ENCODE measurements around the gene TRPV3. TPM values are rescaled to one million over a fixed set of nuclear protein-coding genes. Genes with fewer than 3 reads are reported as not detected.

TRPV3 gene
- total RNA-seq, 1 donor from 2014 or later: 0.16 TPM

DNA sequence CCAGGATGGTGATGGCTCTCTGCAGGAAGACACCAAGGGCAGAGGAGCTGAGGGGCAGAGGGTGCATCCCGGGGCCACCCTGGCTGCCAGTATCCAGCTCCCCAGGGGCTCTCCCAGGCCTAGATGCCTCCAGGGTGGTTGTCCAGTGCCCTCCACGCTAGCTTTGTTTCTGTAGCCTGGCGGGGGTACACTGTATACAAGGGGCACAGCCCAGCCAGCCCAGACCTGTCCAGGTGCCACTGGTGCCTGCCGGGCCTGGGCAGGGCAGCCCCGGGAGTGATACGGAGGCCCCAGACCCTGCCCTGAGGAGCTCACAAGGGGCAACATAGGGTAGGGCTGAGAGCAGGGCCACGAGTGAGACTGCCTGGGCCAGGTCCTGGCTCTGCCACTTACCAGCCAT, 14.6 kb upstream of the TRPV3 start:
- TF ChIP-seq EZH2 (IDR thresholded peaks at IDR 0.05; ENCODE audit: insufficient read depth, low read length): no peak
- TF ChIP-seq CTCF (IDR thresholded peaks at IDR 0.05; ENCODE audit: insufficient read depth, low read depth, low read length): no peak
- Histone ChIP-seq H3K4me3 (ENCODE audit: insufficient read depth, low read depth, low read length) (no peak overlapping the region), H3K27ac (ENCODE audit: low read depth, low read length) (no peak overlapping the region), H3K36me3 (ENCODE audit: insufficient read depth, low read length) (no peaks in the 10 kb centered on the region), H3K4me1 (ENCODE audit: insufficient read depth, low read length) (peaks cover 4% of the 10 kb centered on the region), H3K4me2 (ENCODE audit: low read length) (no peak overlapping the region), H3K27me3 (ENCODE audit: insufficient read depth, low read length) (no peaks in the 10 kb centered on the region), H4K20me1 (ENCODE audit: insufficient read depth, low read length) (no peaks in the 10 kb centered on the region), H3K9ac (ENCODE audit: low read length) (no peak overlapping the region), H3K79me2 (ENCODE audit: insufficient read depth, low read length) (no peaks in the 10 kb centered on the region), H3K9me3 (ENCODE audit: insufficient read depth, low read depth, low read length) (no peaks in the 10 kb centered on the region), H2AFZ (ENCODE audit: low read depth, low read length) (no peak overlapping the region)
- Mint-ChIP-seq H3K27me3 (ENCODE audit: low read depth, unreplicated experiment) (no peaks in the 10 kb centered on the region), H3K9me3 (ENCODE audit: unreplicated experiment) (no peaks in the 10 kb centered on the region), H3K4me1 (ENCODE audit: low read depth, unreplicated experiment) (no peaks in the 10 kb centered on the region), H3K4me3 (ENCODE audit: unreplicated experiment) (no peak overlapping the region), H3K36me3 (ENCODE audit: low read depth, unreplicated experiment) (peaks cover 9% of the 10 kb centered on the region), H3K27ac (ENCODE audit: unreplicated experiment) (no peak overlapping the region)
- FAIRE-seq (no peak), DNase-seq (ENCODE audit: low read depth) (no peak)

GRCh38 chr17:3571043-3571900, 13.7 kb upstream of the TRPV3 start:
- no peak for DNase-seq (ENCODE audit: low read depth)
- no peak for TF ChIP-seq EZH2 (IDR thresholded peaks at IDR 0.05; ENCODE audit: insufficient read depth, low read length)
- Histone ChIP-seq H3K27ac (ENCODE audit: low read depth, low read length) (no peak overlapping the region), H3K36me3 (ENCODE audit: insufficient read depth, low read length) (no peaks in the 10 kb centered on the region), H3K9me3 (ENCODE audit: insufficient read depth, low read depth, low read length) (no peaks in the 10 kb centered on the region), H4K20me1 (ENCODE audit: insufficient read depth, low read length) (no peaks in the 10 kb centered on the region), H3K9ac (ENCODE audit: low read length) (no peak overlapping the region), H2AFZ (ENCODE audit: low read depth, low read length) (no peak overlapping the region), H3K79me2 (ENCODE audit: insufficient read depth, low read length) (no peaks in the 10 kb centered on the region), H3K4me2 (ENCODE audit: low read length) (no peak overlapping the region), H3K4me1 (ENCODE audit: insufficient read depth, low read length) (peaks cover 4% of the 10 kb centered on the region), H3K27me3 (ENCODE audit: insufficient read depth, low read length) (no peaks in the 10 kb centered on the region), H3K4me3 (ENCODE audit: insufficient read depth, low read depth, low read length) (no peak overlapping the region)
- Mint-ChIP-seq H3K4me1 (ENCODE audit: low read depth, unreplicated experiment) (no peaks in the 10 kb centered on the region), H3K27ac (ENCODE audit: unreplicated experiment) (no peak overlapping the region), H3K27me3 (ENCODE audit: low read depth, unreplicated experiment) (no peaks in the 10 kb centered on the region), H3K9me3 (ENCODE audit: unreplicated experiment) (no peaks in the 10 kb centered on the region), H3K36me3 (ENCODE audit: low read depth, unreplicated experiment) (peaks cover 11% of the 10 kb centered on the region), H3K4me3 (ENCODE audit: unreplicated experiment) (no peak overlapping the region)
- FAIRE-seq: no peak

DNA sequence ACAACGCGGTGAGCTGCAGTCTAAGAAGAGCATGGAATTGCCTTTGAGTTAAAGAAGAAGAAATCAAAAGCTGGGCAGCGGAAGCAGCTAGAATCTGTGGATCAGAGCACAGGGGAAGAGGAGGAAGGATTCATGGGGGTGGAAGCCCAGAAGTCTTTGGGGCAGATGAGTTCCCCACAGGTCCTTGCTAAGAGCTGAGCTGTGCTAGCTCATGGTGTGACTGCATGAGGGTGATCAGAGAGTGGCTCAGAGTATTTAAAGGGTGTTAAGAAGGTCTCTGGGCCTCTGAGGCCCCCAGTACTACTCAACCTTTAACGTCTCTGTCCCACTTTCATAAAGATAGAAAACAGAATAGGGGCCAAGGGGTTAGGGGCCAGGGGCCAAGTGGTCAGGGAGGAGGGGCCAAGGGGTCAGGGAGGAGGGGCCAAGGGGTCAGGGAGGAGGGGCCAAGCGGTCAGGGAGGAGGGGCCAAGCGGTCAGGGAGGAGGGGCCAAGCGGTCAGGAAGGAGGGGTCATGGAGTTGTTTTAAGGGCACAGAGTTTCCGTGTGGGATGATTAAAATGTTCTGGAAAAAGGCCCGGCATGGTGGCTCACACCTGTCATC, 12.0 kb upstream of the TRPV3 start:
- Mint-ChIP-seq H3K4me1 (ENCODE audit: low read depth, unreplicated experiment) (no peaks in the 10 kb centered on the region), H3K4me3 (ENCODE audit: unreplicated experiment) (no peak overlapping the region), H3K9me3 (ENCODE audit: unreplicated experiment) (no peaks in the 10 kb centered on the region), H3K36me3 (ENCODE audit: low read depth, unreplicated experiment) (peaks cover 15% of the 10 kb centered on the region), H3K27ac (ENCODE audit: unreplicated experiment) (no peak overlapping the region), H3K27me3 (ENCODE audit: low read depth, unreplicated experiment) (no peaks in the 10 kb centered on the region)
- TF ChIP-seq CTCF (IDR thresholded peaks at IDR 0.05; ENCODE audit: insufficient read depth, low read depth, low read length) (no peak), EZH2 (IDR thresholded peaks at IDR 0.05; ENCODE audit: insufficient read depth, low read length) (no peak)
- Histone ChIP-seq H3K36me3 (ENCODE audit: insufficient read depth, low read length) (no peaks in the 10 kb centered on the region), H3K4me1 (ENCODE audit: insufficient read depth, low read length) (no peaks in the 10 kb centered on the region), H2AFZ (ENCODE audit: low read depth, low read length) (no peak overlapping the region), H3K4me3 (ENCODE audit: insufficient read depth, low read depth, low read length) (no peak overlapping the region), H3K9ac (ENCODE audit: low read length) (no peak overlapping the region), H4K20me1 (ENCODE audit: insufficient read depth, low read length) (no peaks in the 10 kb centered on the region), H3K9me3 (ENCODE audit: insufficient read depth, low read depth, low read length) (no peaks in the 10 kb centered on the region), H3K27ac (ENCODE audit: low read depth, low read length) (no peak overlapping the region), H3K79me2 (ENCODE audit: insufficient read depth, low read length) (no peaks in the 10 kb centered on the region), H3K27me3 (ENCODE audit: insufficient read depth, low read length) (no peaks in the 10 kb centered on the region), H3K4me2 (ENCODE audit: low read length) (no peak overlapping the region)
- FAIRE-seq (no peak), DNase-seq (ENCODE audit: low read depth) (no peak)

Data from astrocyte (in vitro differentiated cells and primary cell).